WERI-Rb-1 (cell line): ENCODE measurements around the gene TLE4.

Source experiments
- DNase-seq: peaks from one replicate; pipeline ENCODE4 v3.0.0-alpha.2; 2020
- H3K27ac ChIP-seq: fragments of 250-450 bp; sonication (Bioruptor Pico); 2 replicates; pipeline ENCODE4 v1.5.1; 2020; ENCODE audit warnings: mild to moderate bottlenecking, moderate library complexity
- H3K27me3 ChIP-seq: fragments of 250-450 bp; sonication (Bioruptor Pico); 2 replicates; pipeline ENCODE4 v1.5.1; 2021; ENCODE audit warnings: mild to moderate bottlenecking, low read depth, moderate library complexity; ENCODE audit not compliant: insufficient read depth, severe bottlenecking
- H3K36me3 ChIP-seq: fragments of 250-450 bp; sonication (Bioruptor Pico); 2 replicates; pipeline ENCODE4 v1.5.1; 2020; ENCODE audit warnings: mild to moderate bottlenecking, moderate library complexity
- H3K4me3 ChIP-seq: 2 replicates; pipeline ENCODE4 v1.5.1; 2011; ENCODE audit warnings: low read depth, mild to moderate bottlenecking, control low read depth, low read length
- H3K9me3 ChIP-seq: fragments of 250-450 bp; sonication (Bioruptor Pico); 2 replicates; pipeline ENCODE4 v1.5.1; 2021; ENCODE audit warnings: mild to moderate bottlenecking, moderate library complexity; ENCODE audit not compliant: severe bottlenecking
- CTCF ChIP-seq: IDR thresholded peaks from 2 replicates; pipeline ENCODE4 v1.5.1; 2011; ENCODE audit warnings: low read depth, mild to moderate bottlenecking, control low read depth, inconsistent platforms, low read length

Gene TLE4

GRCh38 chr9:79579624-79580023 is 7.9 kb downstream of the TLE4 start:
- H3K27me3 ChIP-seq = no peaks in the 10 kb centered on the region
- DNase-seq = no peak
- TF ChIP-seq CTCF = no peak
- H3K4me3 ChIP-seq = no peak overlapping the region
- no peak overlapping the region for H3K27ac ChIP-seq
- H3K9me3 ChIP-seq = no peaks in the 10 kb centered on the region
- H3K36me3 ChIP-seq = no peaks in the 10 kb centered on the region

DNA sequence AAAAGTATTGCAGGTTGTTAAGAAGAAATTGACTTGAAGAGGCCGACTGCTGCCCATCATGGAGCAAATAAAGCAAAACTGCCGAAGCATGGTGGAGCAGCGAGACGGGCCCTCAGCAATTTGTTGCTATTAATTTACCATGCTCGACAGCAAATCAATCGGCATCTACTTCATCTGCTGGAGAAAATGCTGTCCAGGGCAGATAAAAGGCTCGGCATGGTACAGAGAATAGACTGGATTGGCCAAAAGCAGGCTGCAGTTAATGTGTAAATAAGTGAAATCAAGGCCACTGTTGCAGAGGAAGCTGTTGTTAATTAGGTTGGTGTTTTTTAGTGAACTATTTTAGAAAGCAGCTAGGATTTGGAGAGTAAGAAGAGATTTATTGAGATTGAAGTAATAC is 8.3 kb downstream of the TLE4 start:
- H3K9me3 ChIP-seq = no peaks in the 10 kb centered on the region
- no peak overlapping the region for H3K27ac ChIP-seq
- DNase-seq = no peak
- no peak for TF ChIP-seq CTCF
- no peak overlapping the region for H3K4me3 ChIP-seq
- H3K27me3 ChIP-seq = no peaks in the 10 kb centered on the region
- H3K36me3 ChIP-seq = no peaks in the 10 kb centered on the region

GRCh38 chr9:79581388-79581787 is 9.6 kb downstream of the TLE4 start:
- no peaks in the 10 kb centered on the region for H3K9me3 ChIP-seq
- TF ChIP-seq CTCF = no peak
- no peaks in the 10 kb centered on the region for H3K27me3 ChIP-seq
- no peaks in the 10 kb centered on the region for H3K36me3 ChIP-seq
- no peak overlapping the region for H3K4me3 ChIP-seq
- no peak for DNase-seq
- no peak overlapping the region for H3K27ac ChIP-seq

GRCh38 chr9:79581794-79582193 is 10.0 kb downstream of the TLE4 start:
- no peak overlapping the region for H3K27ac ChIP-seq
- no peaks in the 10 kb centered on the region for H3K27me3 ChIP-seq
- no peak overlapping the region for H3K4me3 ChIP-seq
- no peak for TF ChIP-seq CTCF
- no peaks in the 10 kb centered on the region for H3K9me3 ChIP-seq
- no peak for DNase-seq
- no peaks in the 10 kb centered on the region for H3K36me3 ChIP-seq

DNA sequence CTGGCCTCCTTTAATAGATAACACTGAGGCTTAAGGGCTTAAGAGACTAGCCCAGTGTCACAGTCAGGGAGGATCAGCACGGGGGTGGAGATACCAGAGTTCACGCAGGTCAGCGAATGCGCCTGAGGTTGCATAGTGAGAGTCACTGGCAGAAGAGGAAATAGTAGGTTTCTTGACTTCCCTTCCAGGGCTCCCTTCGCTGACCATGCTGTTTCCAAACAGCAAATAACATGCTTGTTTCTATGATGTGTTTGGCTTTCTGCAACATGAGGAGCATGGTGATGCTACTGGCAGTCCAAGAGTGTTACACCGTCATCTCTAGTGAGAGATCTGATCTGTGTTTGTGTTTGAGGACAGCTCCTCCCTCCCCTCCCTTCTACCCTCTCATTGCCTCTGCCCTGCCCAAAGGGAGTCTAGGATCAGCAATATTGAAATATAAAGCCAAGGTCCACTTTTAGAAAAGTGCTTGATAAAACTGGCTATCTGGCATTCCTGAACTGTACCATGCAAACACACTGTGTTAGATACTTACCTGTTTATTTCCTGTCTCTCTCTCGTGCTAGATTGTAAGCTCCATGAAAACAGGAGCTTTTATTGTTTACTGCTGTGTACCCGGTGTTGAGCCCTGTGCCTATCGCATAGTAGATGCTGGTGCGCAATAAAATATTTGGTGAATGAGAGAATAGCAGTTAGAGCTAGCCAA is 12.3 kb downstream of the TLE4 start:
- Histone ChIP-seq H3K4me3 (no peak overlapping the region), H3K27ac (no peak overlapping the region), H3K27me3 (no peaks in the 10 kb centered on the region), H3K36me3 (no peaks in the 10 kb centered on the region), H3K9me3 (no peaks in the 10 kb centered on the region)
- DNase-seq = peak; percentile 83
- no peak for TF ChIP-seq CTCF

GRCh38 chr9:79584655-79584982 is 12.9 kb downstream of the TLE4 start:
- no peaks in the 10 kb centered on the region for H3K36me3 ChIP-seq
- H3K9me3 ChIP-seq = no peaks in the 10 kb centered on the region
- TF ChIP-seq CTCF = no peak
- no peak for DNase-seq
- no peak overlapping the region for H3K27ac ChIP-seq
- H3K27me3 ChIP-seq = no peaks in the 10 kb centered on the region
- H3K4me3 ChIP-seq = no peak overlapping the region
